SU-DHL-6 (cell line): ENCODE results near the gene KCND3.

Experiments used
- EZH2phosphoT487 ChIP-seq: fragments of 200-600 bp; sonication (generic), shearing (Covaris generic); conservative IDR thresholded peaks from 2 replicates; pipeline ENCODE4 v1.6.1; 2018; ENCODE audit warnings: mild to moderate bottlenecking, antibody characterized with exemption, low read length, moderate library complexity, mixed read lengths
- TF ChIP-seq, protein P1 (sequence below): fragments of 200-600 bp; sonication (generic); IDR thresholded peaks from one replicate; pipeline ENCODE4 v1.5.1; 2017; ENCODE audit warnings: antibody characterized with exemption, mild to moderate bottlenecking, low read length, moderate library complexity; ENCODE audit not compliant: insufficient read depth, poor library complexity, severe bottlenecking

DNA sequence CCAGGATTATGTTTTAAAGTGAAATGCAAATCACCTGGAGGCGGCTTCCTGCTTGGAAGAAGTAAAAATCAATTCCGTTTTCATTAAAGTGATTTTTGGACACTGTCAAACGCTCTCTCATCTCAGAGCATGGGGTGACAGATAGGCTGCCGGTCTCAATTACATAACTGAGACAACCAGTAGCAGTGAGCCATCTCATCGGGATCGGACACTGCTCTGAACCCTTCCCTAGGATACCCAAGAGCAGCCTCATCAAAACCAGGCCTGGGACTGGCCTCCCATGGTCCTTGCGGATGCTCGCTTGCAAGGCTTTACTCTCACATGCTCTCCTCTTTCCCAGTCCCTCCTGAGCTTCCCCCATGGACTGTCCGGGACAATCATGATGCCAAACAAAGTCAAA lies 12.1 kb downstream of the KCND3 start:
- TF ChIP-seq EZH2phosphoT487 = no peak
- TF ChIP-seq, protein P1, sequence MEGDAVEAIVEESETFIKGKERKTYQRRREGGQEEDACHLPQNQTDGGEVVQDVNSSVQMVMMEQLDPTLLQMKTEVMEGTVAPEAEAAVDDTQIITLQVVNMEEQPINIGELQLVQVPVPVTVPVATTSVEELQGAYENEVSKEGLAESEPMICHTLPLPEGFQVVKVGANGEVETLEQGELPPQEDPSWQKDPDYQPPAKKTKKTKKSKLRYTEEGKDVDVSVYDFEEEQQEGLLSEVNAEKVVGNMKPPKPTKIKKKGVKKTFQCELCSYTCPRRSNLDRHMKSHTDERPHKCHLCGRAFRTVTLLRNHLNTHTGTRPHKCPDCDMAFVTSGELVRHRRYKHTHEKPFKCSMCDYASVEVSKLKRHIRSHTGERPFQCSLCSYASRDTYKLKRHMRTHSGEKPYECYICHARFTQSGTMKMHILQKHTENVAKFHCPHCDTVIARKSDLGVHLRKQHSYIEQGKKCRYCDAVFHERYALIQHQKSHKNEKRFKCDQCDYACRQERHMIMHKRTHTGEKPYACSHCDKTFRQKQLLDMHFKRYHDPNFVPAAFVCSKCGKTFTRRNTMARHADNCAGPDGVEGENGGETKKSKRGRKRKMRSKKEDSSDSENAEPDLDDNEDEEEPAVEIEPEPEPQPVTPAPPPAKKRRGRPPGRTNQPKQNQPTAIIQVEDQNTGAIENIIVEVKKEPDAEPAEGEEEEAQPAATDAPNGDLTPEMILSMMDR = no peak
